OCI-LY7 (cell line): ENCODE measurements around the gene GPR42.

Source experiments
- EZH2phosphoT487 ChIP-seq: fragments of 200-600 bp; sonication (generic); IDR thresholded peaks from 2 replicates; pipeline ENCODE4 v1.6.1; 2018; ENCODE audit warnings: low read depth, borderline replicate concordance, mild to moderate bottlenecking, mixed run types, antibody characterized with exemption, low read length, moderate library complexity, mixed read lengths
- TF ChIP-seq, protein P1 (sequence below): fragments of 200-600 bp; sonication (generic); conservative IDR thresholded peaks from 2 replicates; pipeline ENCODE4 v1.5.1; 2014; ENCODE audit warnings: mild to moderate bottlenecking, antibody characterized with exemption, low read length, moderate library complexity, mixed read lengths

DNA sequence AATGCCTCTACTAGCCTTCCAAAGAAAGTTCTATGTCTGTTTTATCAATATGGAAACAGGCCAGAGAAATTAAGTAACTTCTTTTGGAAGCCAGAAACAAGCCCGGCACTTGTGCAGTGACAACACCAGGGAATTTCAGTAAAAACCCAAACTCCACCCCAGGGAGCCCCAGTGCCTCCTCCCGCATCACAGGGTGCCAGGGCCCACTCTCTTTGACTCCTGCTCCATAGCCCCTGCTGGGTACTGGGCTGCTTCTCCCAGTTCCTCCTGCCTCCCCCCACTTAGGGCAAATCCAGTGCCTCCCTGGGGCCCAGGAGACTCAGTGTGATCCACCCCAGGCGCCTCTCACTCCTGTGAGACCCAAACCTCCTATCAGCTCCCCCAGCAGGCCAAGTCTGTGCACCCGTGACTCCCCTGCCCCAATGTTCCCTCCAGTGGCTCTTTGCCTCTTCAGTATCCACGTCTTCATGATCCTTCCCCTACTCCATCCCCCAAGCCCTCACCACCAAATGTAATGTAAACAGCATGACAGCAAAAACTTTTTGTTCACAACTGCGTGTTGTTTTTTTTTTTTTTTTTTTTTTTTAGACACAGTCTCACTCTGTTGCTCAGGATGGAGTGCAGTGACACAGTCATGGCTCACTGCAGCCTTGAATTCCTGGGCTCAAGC lies 14.9 kb upstream of the GPR42 start:
- TF ChIP-seq, protein P1, sequence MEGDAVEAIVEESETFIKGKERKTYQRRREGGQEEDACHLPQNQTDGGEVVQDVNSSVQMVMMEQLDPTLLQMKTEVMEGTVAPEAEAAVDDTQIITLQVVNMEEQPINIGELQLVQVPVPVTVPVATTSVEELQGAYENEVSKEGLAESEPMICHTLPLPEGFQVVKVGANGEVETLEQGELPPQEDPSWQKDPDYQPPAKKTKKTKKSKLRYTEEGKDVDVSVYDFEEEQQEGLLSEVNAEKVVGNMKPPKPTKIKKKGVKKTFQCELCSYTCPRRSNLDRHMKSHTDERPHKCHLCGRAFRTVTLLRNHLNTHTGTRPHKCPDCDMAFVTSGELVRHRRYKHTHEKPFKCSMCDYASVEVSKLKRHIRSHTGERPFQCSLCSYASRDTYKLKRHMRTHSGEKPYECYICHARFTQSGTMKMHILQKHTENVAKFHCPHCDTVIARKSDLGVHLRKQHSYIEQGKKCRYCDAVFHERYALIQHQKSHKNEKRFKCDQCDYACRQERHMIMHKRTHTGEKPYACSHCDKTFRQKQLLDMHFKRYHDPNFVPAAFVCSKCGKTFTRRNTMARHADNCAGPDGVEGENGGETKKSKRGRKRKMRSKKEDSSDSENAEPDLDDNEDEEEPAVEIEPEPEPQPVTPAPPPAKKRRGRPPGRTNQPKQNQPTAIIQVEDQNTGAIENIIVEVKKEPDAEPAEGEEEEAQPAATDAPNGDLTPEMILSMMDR = no peak
- no peak for TF ChIP-seq EZH2phosphoT487
